GM10248 (cell line): Measurements from ENCODE around the gene GJA9.
"Not testable (repeated sequence)": the region's sequence is repeated elsewhere in the genome, so short reads cannot be mapped to it uniquely, and the experiment has no call there.

Source experiments
- CTCF ChIA-PET: fragments of 300-600 bp; sonication (Branson Sonifier 250); formaldehyde crosslinking; extraction: SDS; loops from one replicate; lab custom pipeline; 2021; ENCODE audit warnings: antibody characterized with exemption; lab: Yijun Ruan, JAX
- POLR2A ChIA-PET: fragments of 350-650 bp; sonication (Branson Sonifier 250); formaldehyde crosslinking; extraction: SDS; loops from one replicate; lab custom pipeline; 2020; ENCODE audit warnings: antibody characterized with exemption; lab: Yijun Ruan, JAX
- DNase-seq: peaks from one replicate; pipeline ENCODE4 v3.0.0; 2012; ENCODE audit errors: extremely low spot score
- CTCF ChIP-seq: IDR thresholded peaks from 2 replicates; pipeline ENCODE4 v1.5.1; 2012; ENCODE audit warnings: mild to moderate bottlenecking, low read depth; ENCODE audit errors: extremely low read depth, missing control alignments, control extremely low read depth

The GJA9 gene

GRCh38 chr1:38858833-38859560, 22.4 kb downstream of the GJA9 start:
- no peak for TF ChIP-seq CTCF
- CTCF ChIA-PET: interaction anchor here (1.2 kb wide), 1 partner anchor 13 kb away, joined by 3 read pairs; no protein-coding TSS in a partner anchor
- POLR2A ChIA-PET: interaction anchor here (0.5 to 1.0 kb wide), 2 partner anchors 16 to 367 kb away, joined by 3 to 5 read pairs; no protein-coding TSS in a partner anchor
- DNase-seq: peak; percentile 51

- peak; percentile 32 for DNase-seq
- TF ChIP-seq CTCF: no peak
- CTCF ChIA-PET: interaction anchor here (1.1 kb wide), 1 partner anchor 10 kb away, joined by 3 read pairs; no protein-coding TSS in a partner anchor
- POLR2A ChIA-PET: no interaction called here
Observed at GRCh38 chr1:38852780-38853179, 28.6 kb downstream of the GJA9 start.

GRCh38 chr1:38848071-38848470, 33.3 kb downstream of the GJA9 start:
- ChIA-PET POLR2A (no interaction called here), CTCF (interaction anchor here (2.1 kb wide), 1 partner anchor 13 kb away, joined by 12 read pairs; no protein-coding TSS in a partner anchor)
- DNase-seq: no peak
- TF ChIP-seq CTCF: no peak

GRCh38 chr1:38846210-38846609, 35.2 kb downstream of the GJA9 start:
- no peak for DNase-seq
- POLR2A ChIA-PET: no interaction called here
- CTCF ChIA-PET: interaction anchor here (0.8 to 1.9 kb wide), 5 partner anchors 8 to 13 kb away, joined by 3 to 10 read pairs (median 6); no protein-coding TSS in a partner anchor
- no peak for TF ChIP-seq CTCF

GRCh38 chr1:38845088-38845487, 36.3 kb downstream of the GJA9 start:
- CTCF ChIA-PET: interaction anchor here (0.8 to 1.6 kb wide), 4 partner anchors 8 to 12 kb away, joined by 3 to 10 read pairs (median 6); no protein-coding TSS in a partner anchor
- DNase-seq, POLR2A ChIA-PET: not testable (repeated sequence)

GRCh38 chr1:38840281-38840680, 41.1 kb downstream of the GJA9 start:
- POLR2A ChIA-PET: interaction anchor here (0.6 kb wide), 1 partner anchor 435 kb away, joined by 3 read pairs; no protein-coding TSS in a partner anchor
- no peak for TF ChIP-seq CTCF
- no peak for DNase-seq
- CTCF ChIA-PET: interaction anchor here (1.2 to 2.0 kb wide), 2 partner anchors 10 to 850 kb away, joined by 3 to 6 read pairs; no protein-coding TSS in a partner anchor

- POLR2A ChIA-PET: interaction anchor here (0.6 kb wide), 1 partner anchor 908 kb away, joined by 3 read pairs; no protein-coding TSS in a partner anchor
- CTCF ChIA-PET: interaction anchor here (1.2 to 2.0 kb wide), 2 partner anchors 11 to 849 kb away, joined by 3 to 6 read pairs; no protein-coding TSS in a partner anchor
- no peak for TF ChIP-seq CTCF
- DNase-seq: no peak
Observed at GRCh38 chr1:38839363-38839762, 42.0 kb downstream of the GJA9 start.

- DNase-seq: not testable (repeated sequence)
- CTCF ChIA-PET: interaction anchor here (1.3 to 2.0 kb wide), 3 partner anchors 10 to 846 kb away, joined by 3 to 10 read pairs (median 5); no protein-coding TSS in a partner anchor
Observed at GRCh38 chr1:38836316-38836715, 45.1 kb downstream of the GJA9 start.

More at GRCh38 chr1:38836316-38836715, 45.1 kb downstream of the GJA9 start:
- POLR2A ChIA-PET: not testable (repeated sequence)
